Activated CD4-positive, alpha-beta T cell treated with anti-CD3 and anti-CD28 coated beads, Interleukin-2, amount 10 ng/mL, durations not matched to agents 7 days and 5 days (primary cell): ENCODE data around the gene PLA2R1. TPM values are rescaled to one million over a fixed set of nuclear protein-coding genes. Genes with fewer than 3 reads are reported as not detected.
A peak's percentile ranks its signal among the peaks of the same experiment; 100 is the strongest.
"Not testable (repeated sequence)": the region's sequence is repeated elsewhere in the genome, so short reads cannot be mapped to it uniquely, and the experiment has no call there.

ENCODE experiments used
- CTCF ChIA-PET: fragments of 350-600 bp; sonication (Branson Sonifier 250); formaldehyde crosslinking; loops from one replicate; lab custom pipeline; 2021; ENCODE audit warnings: antibody characterized with exemption; lab: Charles Lee
- POLR2A ChIA-PET: fragments of 350-600 bp; sonication (Branson Sonifier 250); formaldehyde crosslinking; loops from one replicate; lab custom pipeline; 2021; ENCODE audit warnings: antibody characterized with exemption; lab: Charles Lee
- DNase-seq: peaks from one replicate; pipeline ENCODE4 v3.0.0-alpha.2; 2020
- H3K27ac Mint-ChIP-seq: one replicate; pipeline ENCODE4 v1.8.0; 2021; ENCODE audit warnings: mild to moderate bottlenecking, moderate library complexity, mixed read lengths
- H3K27me3 Mint-ChIP-seq: one replicate; pipeline ENCODE4 v1.8.0; 2021; ENCODE audit warnings: mixed read lengths
- H3K36me3 Mint-ChIP-seq: one replicate; pipeline ENCODE4 v1.8.0; 2021; ENCODE audit warnings: low read depth, mixed read lengths
- H3K4me1 Mint-ChIP-seq: one replicate; pipeline ENCODE4 v1.8.0; 2021; ENCODE audit warnings: mixed read lengths
- H3K4me3 Mint-ChIP-seq: one replicate; pipeline ENCODE4 v1.8.0; 2021; ENCODE audit warnings: mild to moderate bottlenecking, moderate library complexity, mixed read lengths
- H3K9me3 Mint-ChIP-seq: one replicate; pipeline ENCODE4 v1.8.0; 2021; ENCODE audit warnings: mixed read lengths
- total RNA-seq, 2 experiments: library from RNA; stranded (reverse); gene quantifications; one replicate each; pipeline ENCODE4 v1.2.3, GENCODE V29; 2021

The PLA2R1 gene
- total RNA-seq, 2 experiments from 2014 or later = not detected

DNA sequence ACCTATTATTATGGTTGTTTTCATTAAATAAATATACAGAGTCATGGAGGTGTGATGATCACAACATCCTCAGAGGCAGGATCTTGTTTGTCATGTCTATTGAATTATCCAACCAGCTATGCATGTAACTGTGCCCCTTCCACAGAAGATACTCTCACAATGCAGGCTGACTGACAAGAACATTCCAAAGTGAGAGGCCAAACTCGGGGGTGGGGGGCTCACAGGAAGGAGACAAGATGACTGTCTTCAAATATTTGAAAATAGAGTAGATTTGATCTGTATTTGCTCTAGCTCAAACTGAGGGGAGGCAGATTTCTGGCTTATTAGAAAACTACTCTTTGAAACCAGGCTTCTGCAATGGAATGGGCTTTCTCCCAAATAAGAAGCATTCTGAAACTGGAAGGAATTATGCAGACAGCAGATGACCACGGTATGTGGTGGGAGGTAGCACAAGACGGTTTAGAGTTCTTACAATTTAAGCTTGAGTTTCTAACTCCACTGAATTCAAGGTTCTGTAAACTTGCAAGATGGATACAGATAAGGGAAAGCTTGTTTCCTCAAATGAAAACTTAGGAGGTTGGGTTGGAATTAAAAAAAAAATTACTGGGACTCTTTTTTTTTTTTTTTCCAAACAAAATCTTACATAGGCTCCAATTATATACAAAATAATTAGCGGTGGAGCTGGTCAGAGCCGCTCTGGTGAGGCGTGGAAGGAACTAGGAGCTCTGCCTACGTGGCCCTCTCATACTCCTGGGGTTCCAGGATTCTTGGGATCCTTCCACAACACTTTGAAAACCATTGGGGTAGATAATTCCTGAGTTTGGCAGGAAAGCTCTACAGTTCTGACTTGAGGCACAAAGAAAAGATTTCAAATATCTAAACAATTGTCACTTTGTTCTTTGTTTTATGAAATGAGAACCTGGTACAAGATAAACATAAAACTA lies 79.3 kb downstream of the PLA2R1 start:
- Mint-ChIP-seq H3K4me1 (no peaks in the 10 kb centered on the region), H3K27ac (no peak overlapping the region), H3K4me3 (no peak overlapping the region), H3K36me3 (no peaks in the 10 kb centered on the region), H3K9me3 (no peaks in the 10 kb centered on the region), H3K27me3 (peaks cover 21% of the 10 kb centered on the region)
- no peak for DNase-seq
- POLR2A ChIA-PET = no interaction called here
- CTCF ChIA-PET = interaction anchor here (0.9 kb wide), 1 partner anchor 14 kb away, joined by 3 read pairs; no protein-coding TSS in a partner anchor

DNA sequence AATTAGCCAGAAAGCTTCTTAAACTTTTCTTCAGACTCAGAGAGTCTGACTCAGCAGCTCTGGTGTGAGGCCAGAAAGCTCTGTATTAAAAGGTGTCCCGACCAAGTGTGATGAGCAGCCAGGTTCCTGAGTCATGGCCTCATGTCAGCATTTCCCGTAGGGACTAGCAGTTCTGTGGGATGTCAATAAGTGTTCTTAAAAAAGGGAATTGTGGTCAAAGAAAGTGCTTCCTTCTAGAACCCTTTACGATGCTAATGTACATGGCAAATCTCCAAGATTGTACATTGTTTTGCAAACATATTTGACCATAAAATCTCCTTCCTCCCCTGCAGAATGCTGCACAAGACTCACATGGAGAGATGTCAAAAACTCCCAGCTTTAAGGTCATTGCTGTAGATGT lies 80.1 kb downstream of the PLA2R1 start:
- Mint-ChIP-seq H3K36me3 (no peaks in the 10 kb centered on the region), H3K4me1 (no peaks in the 10 kb centered on the region), H3K9me3 (no peaks in the 10 kb centered on the region), H3K27me3 (peaks cover 23% of the 10 kb centered on the region), H3K4me3 (no peak overlapping the region), H3K27ac (no peak overlapping the region)
- CTCF ChIA-PET = interaction anchor here (0.6 kb wide), 2 partner anchors 41 to 377 kb away, joined by 3 to 4 read pairs; no protein-coding TSS in a partner anchor
- DNase-seq = no peak
- POLR2A ChIA-PET = no interaction called here

DNA sequence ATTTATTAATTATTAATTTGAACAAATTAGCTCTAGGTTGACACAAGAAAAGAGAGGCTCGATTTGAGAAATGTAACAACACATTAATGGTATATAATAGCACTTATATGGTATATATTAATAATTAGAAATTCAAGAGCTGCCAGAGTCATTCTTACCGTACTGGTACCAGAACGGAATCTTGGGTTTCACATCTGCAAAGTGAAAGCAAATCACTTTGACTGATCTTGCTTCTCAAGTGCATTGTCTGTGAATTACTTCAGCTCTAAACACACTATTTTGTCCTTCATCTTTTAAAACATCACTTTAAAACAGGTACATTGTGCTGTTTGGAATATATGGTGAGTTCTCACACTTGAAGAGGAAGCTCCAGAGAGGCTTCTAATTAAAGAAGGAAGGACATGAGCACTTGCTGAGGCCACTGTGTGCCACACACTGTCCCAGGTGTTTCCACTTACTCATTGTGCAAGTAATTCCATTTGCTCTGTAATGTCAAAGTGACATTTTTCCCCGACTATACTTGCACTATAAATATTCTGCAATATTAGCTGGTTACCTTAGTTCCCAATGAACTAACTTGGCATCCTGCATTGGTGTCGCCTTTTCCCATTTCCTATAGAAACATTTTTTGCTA lies 85.8 kb downstream of the PLA2R1 start:
- Mint-ChIP-seq H3K4me1 (no peaks in the 10 kb centered on the region), H3K27ac (no peak overlapping the region), H3K9me3 (no peaks in the 10 kb centered on the region), H3K4me3 (no peak overlapping the region), H3K36me3 (no peaks in the 10 kb centered on the region), H3K27me3 (peaks cover 24% of the 10 kb centered on the region)
- CTCF ChIA-PET = interaction anchor here (1.2 kb wide), 1 partner anchor 13 kb away, joined by 3 read pairs; no protein-coding TSS in a partner anchor
- POLR2A ChIA-PET = interaction anchor here (0.6 kb wide), 1 partner anchor 41 kb away, joined by 3 read pairs; no protein-coding TSS in a partner anchor
- no peak for DNase-seq

DNA sequence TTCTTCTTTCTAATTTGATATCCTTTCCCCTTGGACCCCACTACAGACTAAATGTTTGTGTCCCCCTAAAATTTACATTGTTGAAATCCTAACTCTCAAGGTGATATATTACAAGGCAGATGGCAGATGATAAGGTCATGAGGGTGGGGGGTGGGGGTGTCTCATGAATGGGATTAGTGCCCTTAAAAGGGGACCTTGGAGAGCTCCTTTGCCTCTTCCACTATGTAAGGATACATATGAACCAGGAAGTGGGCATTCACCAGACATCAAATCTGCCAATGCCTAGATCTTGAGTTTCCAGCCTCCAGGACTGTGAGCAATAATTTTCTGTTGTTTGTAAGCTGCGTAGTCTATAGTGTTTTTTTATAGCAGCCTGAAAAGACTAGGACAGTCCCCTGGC lies 89.1 kb downstream of the PLA2R1 start:
- peaks cover 13% of the 10 kb centered on the region for H3K27me3 Mint-ChIP-seq

DNA sequence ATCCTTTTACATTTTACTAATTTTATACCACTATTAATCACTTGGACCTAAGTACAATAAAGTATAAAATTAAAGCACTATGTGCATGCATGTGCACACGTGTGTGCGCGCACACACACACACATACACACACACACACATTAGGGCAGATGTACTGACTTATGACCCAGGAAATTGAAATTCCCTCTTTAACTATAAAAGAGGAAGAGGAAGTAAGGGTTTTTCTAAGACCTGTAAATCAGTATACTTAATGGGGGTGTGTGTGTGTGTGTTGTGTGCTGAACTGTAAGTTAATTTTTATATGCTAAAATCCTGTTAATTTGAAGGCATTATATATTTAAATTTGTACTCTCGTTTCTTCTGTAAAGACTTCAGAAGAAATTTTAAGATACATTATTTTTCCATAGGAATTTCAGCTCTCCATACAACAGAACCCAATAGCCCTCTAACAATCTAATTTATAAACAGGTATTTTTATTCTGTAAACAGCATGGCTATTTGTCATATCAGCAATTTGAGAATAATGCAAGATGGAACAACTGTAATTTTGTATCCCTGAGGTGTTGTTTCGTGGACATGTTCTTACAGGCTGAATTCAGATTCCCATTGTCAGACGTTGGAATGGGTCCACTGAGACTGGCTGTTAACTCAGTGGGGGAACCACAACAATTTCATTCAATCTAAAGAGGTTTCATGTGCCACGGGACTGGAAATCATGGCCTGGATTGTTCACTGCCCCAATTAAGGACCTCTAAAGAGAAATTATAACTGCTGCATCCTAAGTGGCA lies 90.9 kb downstream of the PLA2R1 start:
- peaks cover 8% of the 10 kb centered on the region for H3K27me3 Mint-ChIP-seq
- CTCF ChIA-PET = no interaction called here
- H3K4me3 Mint-ChIP-seq = no peak overlapping the region
- no peaks in the 10 kb centered on the region for H3K9me3 Mint-ChIP-seq
- POLR2A ChIA-PET = no interaction called here
- no peaks in the 10 kb centered on the region for H3K36me3 Mint-ChIP-seq
- no peak for DNase-seq
- no peaks in the 10 kb centered on the region for H3K4me1 Mint-ChIP-seq
- H3K27ac Mint-ChIP-seq = no peak overlapping the region

More for the DNA sequence above, 89.1 kb downstream of the PLA2R1 start:
- Mint-ChIP-seq H3K36me3 (no peaks in the 10 kb centered on the region), H3K4me1 (no peaks in the 10 kb centered on the region), H3K4me3 (no peak overlapping the region), H3K9me3 (no peaks in the 10 kb centered on the region), H3K27ac (no peak overlapping the region)
- ChIA-PET CTCF (interaction anchor here (0.6 kb wide), 1 partner anchor 902 kb away, joined by 3 read pairs; no protein-coding TSS in a partner anchor), POLR2A (no interaction called here)
- DNase-seq = no peak

DNA sequence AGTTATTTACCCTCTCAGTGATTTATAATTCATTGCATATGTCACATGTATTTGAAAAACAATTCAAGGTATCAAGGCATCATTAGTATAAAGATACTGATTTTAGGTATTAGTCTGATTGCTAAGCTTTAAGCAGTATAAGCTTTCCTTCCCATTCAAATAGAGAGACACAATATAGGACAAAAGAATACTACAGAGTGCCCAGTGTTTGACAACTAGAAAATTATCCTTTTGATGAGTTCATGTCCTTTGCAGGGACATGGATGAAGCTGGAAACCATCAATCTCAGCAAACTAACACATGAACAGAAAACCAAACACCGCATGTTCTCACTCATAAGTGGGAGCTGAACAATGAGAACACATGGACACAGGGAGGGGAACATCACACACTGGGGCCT lies 91.9 kb downstream of the PLA2R1 start:
- H3K4me1 Mint-ChIP-seq, DNase-seq, POLR2A ChIA-PET, CTCF ChIA-PET, H3K27ac Mint-ChIP-seq, H3K4me3 Mint-ChIP-seq, H3K36me3 Mint-ChIP-seq, H3K27me3 Mint-ChIP-seq, H3K9me3 Mint-ChIP-seq: not testable (repeated sequence)

DNA sequence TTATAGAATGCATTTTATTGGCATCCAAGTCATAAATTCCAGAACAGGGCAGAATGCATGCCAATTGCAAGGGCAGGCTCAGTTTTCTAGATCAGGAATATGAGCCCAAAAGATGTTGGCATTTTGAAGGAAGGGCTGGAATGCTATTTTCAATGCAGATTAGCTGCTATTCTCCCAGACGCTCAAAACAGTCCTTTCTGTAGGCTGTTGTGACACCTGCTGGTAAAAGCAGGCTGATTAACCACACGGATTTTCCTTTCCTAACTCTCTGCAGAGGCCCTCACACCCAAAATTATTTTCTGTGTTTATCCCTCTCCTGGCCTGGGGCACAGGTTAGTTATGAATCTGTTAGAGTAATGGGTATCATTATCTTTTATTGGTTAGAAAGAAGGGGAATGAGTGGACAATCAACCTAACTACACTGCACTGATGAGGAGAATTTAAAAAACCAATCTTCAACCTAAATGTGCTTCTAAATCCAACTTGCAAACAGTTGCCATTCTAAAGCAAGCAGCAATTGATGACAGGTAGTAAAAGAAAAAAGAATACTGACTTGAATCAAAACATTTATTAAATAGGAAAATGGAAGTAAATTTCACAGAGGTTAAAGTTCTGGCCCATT lies 94.0 kb downstream of the PLA2R1 start:
- peak; percentile 13 for DNase-seq
- ChIA-PET POLR2A (interaction anchor here (0.6 kb wide), 1 partner anchor 65 kb away, joined by 3 read pairs; no protein-coding TSS in a partner anchor), CTCF (no interaction called here)
- H3K4me3 Mint-ChIP-seq = no peak overlapping the region
- H3K27me3 Mint-ChIP-seq = peaks cover 2% of the 10 kb centered on the region
- no peak overlapping the region for H3K27ac Mint-ChIP-seq
- H3K9me3 Mint-ChIP-seq = no peaks in the 10 kb centered on the region
- no peaks in the 10 kb centered on the region for H3K4me1 Mint-ChIP-seq
- H3K36me3 Mint-ChIP-seq = no peaks in the 10 kb centered on the region

DNA sequence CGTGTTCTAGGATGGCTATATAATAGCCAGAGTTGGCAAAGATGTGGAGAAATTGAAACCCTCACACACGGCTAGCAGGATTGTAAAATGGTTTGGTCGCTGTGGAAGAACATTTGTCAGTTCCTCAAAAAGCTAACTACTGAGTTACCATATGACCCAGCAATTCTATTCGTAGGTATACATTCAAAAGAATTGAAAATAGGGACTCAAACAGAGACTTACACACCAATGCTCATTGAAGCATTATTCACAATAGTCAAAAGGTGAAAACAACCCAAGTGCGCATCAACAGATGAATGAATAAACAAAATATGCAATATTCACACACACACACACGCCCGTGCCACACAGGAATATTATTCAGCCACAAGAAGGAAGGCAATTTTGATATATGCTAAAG lies 98.7 kb downstream of the PLA2R1 start:
- DNase-seq = no peak
- ChIA-PET POLR2A (no interaction called here), CTCF (no interaction called here)
- Mint-ChIP-seq H3K36me3 (no peaks in the 10 kb centered on the region), H3K4me1 (peaks cover 6% of the 10 kb centered on the region), H3K9me3 (no peaks in the 10 kb centered on the region), H3K4me3 (no peak overlapping the region), H3K27ac (no peak overlapping the region), H3K27me3 (no peaks in the 10 kb centered on the region)

DNA sequence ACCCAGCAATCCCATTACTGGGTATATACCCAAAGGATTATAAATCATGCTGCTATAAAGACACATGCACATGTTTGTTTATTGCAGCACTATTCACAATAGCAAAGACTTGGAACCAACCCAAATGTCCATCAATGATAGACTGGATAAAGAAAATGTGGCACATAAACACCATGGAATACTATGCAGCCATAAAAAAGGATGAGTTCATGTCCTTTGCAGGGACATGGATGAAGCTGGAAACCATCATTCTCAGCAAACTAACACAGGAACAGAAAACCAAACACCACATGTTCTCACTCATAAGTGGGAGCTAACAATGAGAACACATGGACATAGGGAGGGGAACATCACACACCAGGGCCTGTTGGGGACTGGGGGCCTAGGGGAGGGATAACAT lies 99.9 kb downstream of the PLA2R1 start:
- H3K4me3 Mint-ChIP-seq, H3K9me3 Mint-ChIP-seq, H3K27ac Mint-ChIP-seq, POLR2A ChIA-PET, H3K4me1 Mint-ChIP-seq, H3K27me3 Mint-ChIP-seq, CTCF ChIA-PET, DNase-seq, H3K36me3 Mint-ChIP-seq: not testable (repeated sequence)

DNA sequence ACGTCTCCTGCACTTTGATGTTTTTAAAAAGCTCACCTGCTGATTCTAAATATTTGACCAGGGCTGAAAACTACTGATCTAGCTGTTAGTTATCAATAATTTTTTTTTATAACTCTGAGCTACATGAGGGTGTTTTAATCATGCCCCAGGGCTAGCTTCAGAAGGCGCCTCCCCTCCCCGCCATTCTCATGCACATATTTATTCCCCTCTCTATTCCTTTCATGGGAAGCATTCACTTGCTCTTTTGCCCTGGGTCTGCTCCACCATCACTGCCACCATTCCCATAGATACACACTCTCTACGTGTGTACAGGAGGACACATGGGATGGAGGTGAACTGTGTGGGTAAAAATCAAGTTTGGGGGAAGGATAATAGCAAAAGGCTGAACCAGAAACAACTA lies 101.0 kb downstream of the PLA2R1 start:
- no peak for DNase-seq
- Mint-ChIP-seq H3K27me3 (no peaks in the 10 kb centered on the region), H3K4me3 (no peak overlapping the region), H3K4me1 (peaks cover 6% of the 10 kb centered on the region), H3K9me3 (no peaks in the 10 kb centered on the region), H3K36me3 (no peaks in the 10 kb centered on the region), H3K27ac (no peak overlapping the region)
- POLR2A ChIA-PET = no interaction called here
- CTCF ChIA-PET = no interaction called here

DNA sequence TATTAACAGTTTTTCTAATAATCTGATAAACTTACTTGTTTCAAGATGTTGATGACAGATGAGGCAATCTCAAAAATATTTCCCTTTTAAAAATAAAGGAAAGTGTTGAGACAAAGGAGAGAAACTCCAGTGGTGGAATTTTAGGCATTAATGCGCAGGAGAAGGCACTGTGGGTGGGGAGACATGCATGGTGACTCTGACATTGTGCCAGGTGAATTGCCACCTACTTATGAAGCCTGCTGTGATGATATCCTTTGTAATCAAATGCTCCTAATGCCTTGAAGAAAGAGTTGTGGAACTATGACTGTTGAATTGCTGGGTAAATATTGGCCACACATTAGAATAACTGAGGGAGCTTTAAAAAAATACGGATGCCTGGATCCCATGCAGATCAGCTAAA lies 101.4 kb downstream of the PLA2R1 start:
- Mint-ChIP-seq H3K36me3 (no peaks in the 10 kb centered on the region), H3K4me3 (no peak overlapping the region), H3K4me1 (peaks cover 6% of the 10 kb centered on the region), H3K27me3 (no peaks in the 10 kb centered on the region), H3K9me3 (no peaks in the 10 kb centered on the region), H3K27ac (no peak overlapping the region)
- POLR2A ChIA-PET = no interaction called here
- DNase-seq = no peak
- CTCF ChIA-PET = no interaction called here

DNA sequence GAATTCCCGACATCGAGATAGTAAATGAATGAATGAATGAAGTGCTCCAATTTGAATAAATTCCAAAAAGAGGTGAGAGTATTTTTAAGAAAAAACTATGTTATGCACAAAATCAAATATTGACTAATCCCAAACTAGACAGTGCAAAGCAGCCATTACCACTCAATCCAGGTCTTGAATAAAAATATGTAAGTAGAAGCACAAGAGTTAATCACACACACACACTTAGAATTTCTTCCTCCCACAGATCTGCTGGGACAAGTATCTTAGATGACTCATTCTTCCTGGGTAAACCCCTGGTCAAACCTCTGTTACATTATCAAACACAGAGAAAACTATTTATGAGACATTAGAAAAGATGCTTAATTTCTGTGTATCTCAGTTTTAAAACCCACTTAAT lies 102.0 kb downstream of the PLA2R1 start:
- H3K27me3 Mint-ChIP-seq = no peaks in the 10 kb centered on the region
- H3K36me3 Mint-ChIP-seq = no peaks in the 10 kb centered on the region
- ChIA-PET POLR2A (no interaction called here), CTCF (no interaction called here)
- peaks cover 6% of the 10 kb centered on the region for H3K4me1 Mint-ChIP-seq
- H3K4me3 Mint-ChIP-seq = no peak overlapping the region
- no peak overlapping the region for H3K27ac Mint-ChIP-seq
- no peak for DNase-seq
- H3K9me3 Mint-ChIP-seq = no peaks in the 10 kb centered on the region
